Measurements from ENCODE around the gene HOXB4.

HOXB4 gene

DNA sequence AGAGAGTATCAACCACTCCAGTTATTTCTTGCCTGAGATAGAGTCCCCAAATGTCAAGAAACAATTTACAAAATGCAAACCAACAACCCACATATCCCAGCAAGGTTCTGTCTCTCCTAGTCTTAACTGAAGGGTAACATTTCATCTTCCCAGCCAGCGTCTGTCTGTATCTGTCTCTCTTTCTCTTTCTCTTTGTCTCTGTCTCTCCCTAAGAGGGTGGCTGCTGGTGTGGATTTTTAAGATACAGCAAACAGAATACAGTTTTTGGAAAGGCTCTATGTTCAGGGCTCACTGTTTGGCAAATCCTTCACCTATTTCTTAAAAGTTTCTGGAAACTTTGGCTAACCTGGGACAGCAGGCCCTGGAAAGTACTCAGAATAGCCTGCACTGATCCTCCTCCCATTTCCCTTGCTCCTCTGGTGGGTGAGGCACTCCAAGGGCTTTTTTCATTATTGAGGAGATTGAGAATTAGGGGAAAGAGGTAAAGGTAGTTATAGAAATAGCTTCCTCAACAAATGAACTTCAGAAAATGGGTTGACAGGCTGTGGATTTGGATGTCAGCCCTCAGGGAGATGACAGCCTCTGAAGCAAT is 6.2 kb downstream of the HOXB4 start:
- no peak for DNase-seq (ENCODE audit: low spot score)

GRCh38 chr17:48571024-48571818 is 6.9 kb downstream of the HOXB4 start:
- DNase-seq (ENCODE audit: low spot score), result no peak

- no peak for DNase-seq (ENCODE audit: low spot score)
These were observed 7.7 kb downstream of the HOXB4 start for GRCh38 chr17:48570325-48571023.

- DNase-seq (ENCODE audit: low spot score), result no peak
These were observed 8.4 kb downstream of the HOXB4 start for GRCh38 chr17:48569674-48570324.

DNA sequence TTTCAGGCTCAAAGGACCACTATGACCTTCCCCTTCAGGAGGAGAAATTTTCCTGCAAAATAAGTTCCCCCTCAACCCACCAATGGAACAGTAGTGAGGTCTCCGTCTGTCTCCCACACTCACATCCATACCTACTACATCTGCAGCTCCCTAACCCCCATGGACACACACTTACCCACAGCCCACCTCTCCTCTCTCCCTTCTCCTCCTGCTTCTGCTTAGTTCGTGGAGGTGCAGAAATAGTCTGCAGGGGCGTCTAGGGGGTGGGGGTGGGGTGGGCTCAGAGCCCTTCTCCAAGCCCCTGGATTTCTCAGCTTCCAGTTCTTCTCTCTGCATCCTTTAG is 8.9 kb downstream of the HOXB4 start:
- DNase-seq (ENCODE audit: low spot score), result no peak

GRCh38 chr17:48568499-48569239 is 9.5 kb downstream of the HOXB4 start:
- DNase-seq (ENCODE audit: low spot score), result no peak

DNA sequence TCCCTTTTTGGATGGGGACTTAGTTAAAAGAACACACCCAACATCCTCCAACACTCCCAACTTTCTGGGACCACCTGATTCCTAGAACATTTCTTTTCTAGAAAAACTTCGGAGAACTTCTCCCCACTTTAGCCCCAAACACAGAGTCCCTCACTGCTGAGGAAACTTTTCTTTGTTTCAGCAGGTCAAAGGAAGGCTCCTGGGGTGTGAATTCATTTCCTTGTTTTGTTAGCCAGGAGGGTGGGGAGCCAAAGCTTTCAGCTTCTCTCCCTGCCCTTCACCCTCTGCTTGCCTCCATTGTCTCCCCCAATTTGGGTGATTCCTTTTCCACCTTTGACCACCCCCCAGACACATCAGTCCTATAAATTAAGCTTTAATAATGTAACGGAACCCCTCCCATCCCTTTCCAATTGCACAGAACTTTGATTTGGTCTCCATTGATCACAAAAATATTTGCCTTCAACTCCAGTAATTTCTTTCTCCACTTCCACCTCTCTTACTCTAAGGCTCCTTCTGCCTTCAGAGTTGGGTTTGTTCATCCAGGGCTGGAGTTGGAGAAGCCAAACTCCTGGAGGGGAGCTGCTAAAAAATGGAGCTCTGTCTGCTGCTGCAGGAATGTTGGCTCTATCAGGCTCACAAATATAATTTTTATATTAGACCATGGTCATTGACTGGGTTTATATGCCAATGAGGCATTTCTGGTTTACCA is 10.3 kb downstream of the HOXB4 start:
- no peak for DNase-seq (ENCODE audit: low spot score)

DNA sequence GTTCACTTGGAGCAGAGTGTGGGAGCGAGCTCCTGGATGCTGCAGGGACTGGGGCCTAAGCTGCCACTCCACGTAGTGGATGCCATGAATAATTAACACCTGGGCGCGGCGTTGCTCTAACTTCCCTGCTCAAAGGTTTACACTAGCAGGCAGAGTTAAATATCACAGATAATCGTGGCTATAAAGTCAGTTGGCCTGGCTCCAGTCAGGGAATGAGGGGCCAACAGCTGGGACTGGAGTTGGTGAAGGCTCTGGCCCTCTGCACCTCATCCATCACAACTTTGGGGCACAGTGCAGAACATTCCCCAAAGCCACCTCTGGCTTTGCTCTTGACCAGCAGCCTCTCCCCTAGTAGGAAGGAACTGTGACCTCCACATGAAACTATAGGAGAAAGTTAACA is 10.9 kb downstream of the HOXB4 start:
- DNase-seq (ENCODE audit: low spot score), result no peak

DNA sequence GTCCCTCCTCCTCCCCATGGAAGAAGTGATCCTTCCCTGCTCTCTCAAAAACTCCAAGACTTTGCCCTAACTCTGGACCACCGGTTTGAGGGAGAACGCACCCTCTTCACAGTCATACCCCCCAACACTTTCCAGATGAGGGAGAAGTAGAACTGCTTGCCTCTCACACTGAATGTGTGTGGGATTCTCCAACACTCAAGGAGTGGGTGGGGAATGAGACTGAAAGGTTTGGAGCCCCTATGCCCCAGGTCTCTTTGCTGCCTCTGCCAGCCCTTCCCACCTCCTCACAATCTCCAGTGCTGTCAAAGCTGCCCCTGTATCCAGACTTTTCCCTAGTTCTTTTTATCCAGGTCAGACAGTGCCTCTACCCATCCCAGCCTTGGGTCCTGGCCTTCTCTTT is 11.4 kb downstream of the HOXB4 start:
- no peak for DNase-seq (ENCODE audit: low spot score)

- DNase-seq (ENCODE audit: low spot score), result no peak
These were observed 12.0 kb downstream of the HOXB4 start for GRCh38 chr17:48565925-48566710.

GRCh38 chr17:48565022-48565554 is 13.1 kb downstream of the HOXB4 start:
- DNase-seq (ENCODE audit: low spot score), result no peak

GRCh38 chr17:48564188-48565021 is 13.7 kb downstream of the HOXB4 start:
- no peak for DNase-seq (ENCODE audit: low spot score)

DNA sequence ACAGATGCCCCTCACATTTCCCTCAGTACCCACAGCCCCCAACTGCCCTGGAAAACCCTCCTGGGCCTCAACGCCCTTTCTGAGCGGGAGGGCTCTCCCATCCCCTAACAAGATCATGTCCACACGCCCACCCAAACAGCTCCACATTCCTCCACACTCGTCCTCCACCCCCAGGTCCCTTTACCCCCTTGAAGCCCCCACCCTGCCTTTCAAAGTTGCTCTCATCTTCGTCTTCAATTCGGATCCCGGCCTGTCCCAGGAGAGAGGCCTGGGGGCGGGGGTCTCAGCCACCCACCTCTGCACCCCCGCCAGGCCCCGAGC is 14.3 kb downstream of the HOXB4 start:
- no peak for DNase-seq (ENCODE audit: low spot score)

- DNase-seq (ENCODE audit: low spot score), result no peak
These were observed 14.7 kb downstream of the HOXB4 start for GRCh38 chr17:48563385-48563838.

DNA sequence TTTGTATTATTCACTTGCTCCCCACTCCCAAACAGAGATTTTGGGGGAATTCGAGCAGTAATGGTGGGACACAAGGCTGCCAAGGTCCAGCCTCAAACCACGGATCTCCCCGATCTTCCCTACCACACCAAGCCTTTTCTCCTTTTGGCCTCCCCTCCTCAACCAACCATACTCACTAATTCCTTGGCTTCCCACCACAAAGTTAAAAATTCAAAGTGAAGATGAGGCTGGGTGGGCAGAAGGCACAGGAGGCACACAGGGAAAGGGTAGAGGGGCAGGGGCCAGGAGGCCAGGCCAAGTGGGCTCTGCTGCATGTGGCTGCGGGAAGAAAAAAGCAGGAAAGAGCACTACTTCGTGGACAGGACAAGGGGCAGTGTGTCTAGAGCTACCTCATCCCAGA is 15.2 kb downstream of the HOXB4 start:
- no peak for DNase-seq (ENCODE audit: low spot score)

DNA sequence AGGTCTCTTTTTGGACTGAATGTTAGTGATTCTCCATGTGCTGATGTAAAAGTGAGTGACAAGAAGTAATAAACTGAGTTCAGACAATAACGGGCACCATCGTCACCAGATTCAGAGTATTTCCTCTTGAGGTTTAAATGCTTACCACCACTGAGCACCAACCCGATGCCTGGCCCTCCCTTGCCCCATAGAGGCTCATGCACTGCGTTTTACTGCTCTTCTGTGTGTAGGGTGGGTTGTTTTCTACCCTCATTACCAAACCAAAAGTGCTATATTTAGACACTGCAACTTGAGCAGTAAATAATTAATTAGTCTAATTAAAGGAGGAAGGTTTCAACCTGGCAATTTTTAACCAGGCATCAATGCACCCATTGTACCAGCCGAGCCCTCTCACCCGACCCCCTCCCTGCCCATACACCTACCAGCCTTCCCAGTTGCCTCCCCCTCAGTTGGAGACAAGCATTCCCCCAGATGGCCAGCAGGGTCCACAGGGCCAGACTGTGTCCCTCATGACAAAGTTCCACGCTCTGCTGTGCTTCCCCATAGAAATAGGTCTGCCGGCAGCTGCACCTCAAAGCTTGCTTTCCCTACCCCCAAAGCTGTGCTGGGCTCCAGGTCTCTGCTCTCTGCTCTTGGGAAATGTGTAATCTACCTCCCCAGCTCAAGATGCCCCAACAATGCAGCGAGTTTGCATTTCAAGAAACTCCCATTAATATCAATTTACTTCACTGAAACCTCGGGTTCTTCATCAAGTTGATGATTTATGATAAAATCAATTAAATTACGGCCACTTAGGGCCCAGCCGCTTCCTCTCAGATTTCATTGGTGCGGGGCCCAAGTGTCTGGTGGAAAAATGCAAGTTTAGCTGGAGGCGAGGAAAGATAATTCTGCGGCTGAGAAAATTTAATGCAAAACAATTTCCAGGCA is 16.0 kb downstream of the HOXB4 start:
- no peak for DNase-seq (ENCODE audit: low spot score)

DNA sequence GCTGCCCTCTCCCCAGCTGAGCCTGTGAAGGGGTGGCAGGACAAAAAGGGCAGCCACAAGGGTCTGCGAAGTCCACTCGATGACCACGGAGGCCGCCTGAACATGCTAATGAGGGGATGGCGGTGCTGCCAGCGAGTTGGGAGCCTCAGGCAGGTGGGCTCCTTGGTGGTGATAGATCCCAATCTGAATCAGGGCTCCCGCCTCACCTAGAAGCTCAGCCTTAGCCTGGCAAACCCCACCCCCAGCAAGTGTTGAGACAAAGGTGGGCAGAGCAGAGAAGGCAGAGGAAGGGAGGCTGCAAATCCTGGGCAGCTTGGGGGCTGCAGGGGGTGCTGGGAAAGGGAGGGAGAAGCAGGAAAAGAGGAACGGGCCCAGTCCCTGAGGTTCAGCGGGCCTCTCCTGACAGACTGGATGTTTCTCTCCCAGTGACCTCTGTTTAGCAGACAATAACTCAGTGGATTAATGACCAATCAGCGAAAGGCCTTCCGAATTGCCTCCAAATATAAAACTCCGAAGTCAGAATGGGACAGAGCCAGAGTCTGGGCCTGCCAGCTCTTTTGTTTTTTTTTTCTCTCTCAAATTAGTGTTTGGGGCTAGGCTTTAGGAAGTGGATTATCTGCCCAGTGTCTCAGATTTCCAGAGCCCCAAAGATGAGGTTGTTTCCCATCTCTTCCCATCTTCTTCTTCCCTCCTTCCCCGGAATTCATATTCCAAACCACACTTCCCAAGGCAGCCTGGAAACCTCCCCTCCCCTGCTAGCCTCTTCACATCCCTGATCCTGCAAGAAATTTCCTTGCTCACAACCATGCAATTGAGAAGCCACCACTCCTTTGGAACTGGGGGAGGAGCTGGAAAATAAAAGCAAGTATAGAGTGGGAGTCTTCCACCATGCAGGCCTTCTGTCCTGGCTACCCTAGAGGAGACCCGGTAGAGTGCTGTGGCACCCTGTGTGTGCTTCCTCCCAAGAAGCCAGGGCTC is 18.0 kb downstream of the HOXB4 start:
- no peak for DNase-seq (ENCODE audit: low spot score)
